ENCODE data around the gene SH3PXD2B. TPM values are rescaled to one million over a fixed set of nuclear protein-coding genes. Genes with fewer than 3 reads are reported as not detected.

SH3PXD2B gene
- total and polyA plus RNA-seq, 2 of the 13 experiments (the other 11 are each of a cell fraction or from before 2014, with no cell fraction given): 3.4 to 4.6 TPM

- TF ChIP-seq ZNF646 (CRISPR knock-in tag; IDR thresholded peaks at IDR 0.05) (no peak), KDM1A (CRISPR knock-in tag; IDR thresholded peaks at IDR 0.05) (0 out of 2 replicates have a peak, but pooled peaks have one; percentile 46), LRRFIP1 (CRISPR knock-in tag; conservative IDR thresholded peaks at IDR 0.05) (no peak), FOXM1 (CRISPR knock-in tag; IDR thresholded peaks at IDR 0.05) (no peak), CC2D1A (CRISPR knock-in tag; IDR thresholded peaks at IDR 0.05) (no peak), ZNF879 (CRISPR knock-in tag; IDR thresholded peaks at IDR 0.05) (no peak), ISX (CRISPR knock-in tag; conservative IDR thresholded peaks at IDR 0.05) (no peak), JUNB (CRISPR knock-in tag; IDR thresholded peaks at IDR 0.05; ENCODE audit: borderline replicate concordance) (peak; percentile 45; the same call in 1 of the 2 replicates), ZBTB46 (CRISPR knock-in tag; IDR thresholded peaks at IDR 0.05; ENCODE audit: borderline replicate concordance) (no peak), SRY (CRISPR knock-in tag; IDR thresholded peaks at IDR 0.05) (no peak), ZFP36L1 (CRISPR knock-in tag; IDR thresholded peaks at IDR 0.05) (0 out of 2 replicates have a peak, but pooled peaks have one; percentile 57), NFYC (CRISPR knock-in tag; IDR thresholded peaks at IDR 0.05) (0 out of 2 replicates have a peak, but pooled peaks have one; percentile 13), THAP11 (CRISPR knock-in tag; IDR thresholded peaks at IDR 0.05) (0 out of 2 replicates have a peak, but pooled peaks have one; percentile 40), HOXA5 (CRISPR knock-in tag; IDR thresholded peaks at IDR 0.05) (no peak), MLX (CRISPR knock-in tag; IDR thresholded peaks at IDR 0.05) (no peak), ZNF720 (CRISPR knock-in tag; IDR thresholded peaks at IDR 0.05) (no peak)
These were observed 71.0 kb downstream of the SH3PXD2B start (continued) for GRCh38 chr5:172383191-172383802.
